NAMALWA (cell line): Measurements from ENCODE around the gene ATF7IP.
"Not testable (repeated sequence)": the region's sequence is repeated elsewhere in the genome, so short reads cannot be mapped to it uniquely, and the experiment has no call there.

ENCODE experiments used
- DNase-seq: peaks from one replicate; pipeline ENCODE4 v3.0.0-alpha.2; 2015; ENCODE audit warnings: low spot score

The ATF7IP gene

DNA sequence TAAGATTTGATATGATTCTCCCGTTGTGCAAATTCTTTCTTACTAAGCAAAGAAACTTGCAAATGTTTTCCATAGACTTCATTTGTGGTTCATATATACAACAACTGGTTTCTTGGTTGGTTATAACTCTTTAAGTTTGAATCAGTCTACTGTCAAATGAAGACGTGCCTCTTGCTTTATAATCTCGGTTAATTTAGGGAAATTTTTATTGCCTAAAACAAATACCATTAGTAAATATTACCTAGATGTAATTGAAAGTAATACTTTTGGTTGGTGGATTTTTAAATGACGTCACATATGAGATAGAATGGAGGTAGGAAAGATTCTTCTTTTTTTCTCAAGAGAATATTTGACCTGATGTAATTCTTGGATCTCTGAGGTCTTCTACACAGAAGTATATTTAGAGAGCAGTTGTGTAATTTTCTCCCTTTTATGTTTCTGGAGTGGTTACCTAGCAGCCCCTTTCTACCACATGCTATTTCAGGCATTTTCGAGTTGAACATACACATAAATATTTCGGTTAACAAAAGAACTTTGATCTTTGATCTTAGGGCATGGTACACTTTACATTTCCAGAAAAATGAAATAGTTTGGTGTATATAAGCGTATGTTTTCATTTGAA is 1.7 kb downstream of the ATF7IP start:
- DNase-seq, result peak; percentile 56

DNA sequence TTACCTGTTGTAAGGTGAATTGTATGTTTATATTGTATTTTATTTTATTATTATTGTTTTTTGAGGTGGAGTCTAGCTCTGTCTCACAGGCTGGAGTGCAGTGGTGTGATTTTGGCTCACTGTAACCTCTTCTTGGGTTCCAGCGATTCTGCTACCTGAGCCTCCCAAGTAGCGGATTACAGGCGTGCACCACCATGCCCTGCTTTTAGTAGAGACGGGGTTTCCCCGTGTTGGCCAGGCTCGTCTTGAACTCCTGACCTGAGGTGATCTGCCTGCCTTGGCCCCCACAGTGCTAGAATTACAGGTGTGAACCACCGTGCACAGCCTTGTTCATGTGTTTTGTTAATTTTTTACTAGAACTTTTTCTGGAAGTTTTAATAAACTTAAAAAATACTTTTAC is 3.8 kb downstream of the ATF7IP start:
- DNase-seq, result no peak

GRCh38 chr12:14373217-14373616 is 7.7 kb downstream of the ATF7IP start:
- DNase-seq, result no peak

DNA sequence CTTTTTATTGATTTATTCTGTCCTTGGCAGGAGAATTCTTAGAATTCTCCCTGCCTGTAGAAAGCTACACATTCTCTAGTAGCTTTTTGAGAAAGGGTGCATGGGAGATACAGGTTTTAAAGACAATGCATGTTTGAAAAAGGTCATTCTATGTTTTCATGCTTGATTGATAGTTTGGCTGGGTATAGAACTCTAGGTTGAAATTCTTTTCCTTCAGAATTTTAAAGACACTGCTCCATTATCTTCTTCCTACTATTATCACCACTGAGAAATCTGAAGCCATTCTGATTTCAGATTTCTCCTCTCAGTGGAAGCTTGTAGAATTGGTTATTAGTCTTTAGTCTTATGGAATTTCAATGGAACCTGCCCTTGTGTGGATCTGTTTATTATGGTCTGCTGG is 14.0 kb downstream of the ATF7IP start:
- DNase-seq, result no peak

GRCh38 chr12:14384783-14385638 is 19.5 kb downstream of the ATF7IP start:
- DNase-seq, result peak; percentile 98

- no peak for DNase-seq
These were observed 21.9 kb downstream of the ATF7IP start for GRCh38 chr12:14387219-14387871.

GRCh38 chr12:14390449-14390848 is 25.0 kb downstream of the ATF7IP start:
- no peak for DNase-seq

GRCh38 chr12:14390870-14391530 is 25.5 kb downstream of the ATF7IP start:
- DNase-seq, result no peak

DNA sequence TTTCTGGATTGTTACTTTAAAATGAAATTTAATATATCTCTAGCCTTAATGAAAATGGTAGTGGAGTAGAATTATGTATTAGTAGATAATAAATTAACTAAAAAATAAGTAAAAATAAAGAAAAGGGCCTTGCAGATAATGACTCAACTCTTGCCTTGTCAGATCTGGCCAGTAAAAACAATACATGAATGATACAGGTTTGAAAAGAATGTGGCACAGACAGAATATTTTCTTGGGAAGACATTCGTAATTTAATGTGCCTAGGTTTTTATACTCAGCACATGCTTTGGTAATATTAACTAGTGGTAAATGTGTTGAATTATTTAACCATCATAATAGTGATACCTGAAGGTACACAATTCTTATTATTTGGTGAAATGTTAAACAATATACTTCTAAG is 28.3 kb downstream of the ATF7IP start:
- DNase-seq, result no peak

GRCh38 chr12:14394317-14395073 is 29.0 kb downstream of the ATF7IP start:
- DNase-seq, result peak; percentile 94

GRCh38 chr12:14395074-14395778 is 29.7 kb downstream of the ATF7IP start:
- DNase-seq, result peak; percentile 58

- DNase-seq, result no peak
These were observed 30.6 kb downstream of the ATF7IP start for GRCh38 chr12:14396071-14396470.

DNA sequence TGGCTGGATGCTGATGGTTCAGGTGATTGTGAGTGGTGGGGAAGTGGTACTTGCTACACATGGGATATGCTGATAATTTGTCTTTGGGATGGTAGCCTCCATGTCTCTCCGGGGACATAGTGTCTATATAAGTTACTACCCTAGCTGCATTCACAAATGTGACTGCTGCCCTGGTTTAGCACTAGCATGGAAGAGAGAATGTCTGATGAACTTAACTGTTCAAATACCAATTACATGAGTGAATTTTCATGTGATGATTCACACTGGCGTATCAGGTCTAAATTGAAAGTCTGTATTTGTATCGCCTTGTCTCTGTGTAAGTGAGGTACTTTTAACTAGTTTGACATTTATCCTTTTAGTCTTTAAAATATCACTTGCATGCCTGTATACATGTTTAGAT is 34.4 kb downstream of the ATF7IP start:
- no peak for DNase-seq

DNA sequence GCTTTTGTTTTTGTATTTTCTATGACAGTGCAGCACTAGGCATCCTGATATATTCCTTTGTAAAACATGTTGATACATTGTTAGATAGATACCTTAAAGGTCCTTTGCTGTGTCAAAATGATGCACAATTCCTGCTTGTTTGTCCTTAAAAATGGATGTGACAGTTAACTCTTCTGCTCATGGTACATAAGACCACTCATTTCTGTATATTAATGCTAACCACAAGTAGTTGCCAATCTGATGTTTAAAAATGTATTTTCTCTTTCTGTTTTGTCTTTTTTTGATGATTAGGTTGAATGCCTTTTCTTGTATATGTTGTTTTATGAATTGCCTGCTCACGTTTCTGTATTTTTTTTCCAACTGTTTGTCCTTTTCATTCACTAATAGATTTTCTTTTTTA is 35.1 kb downstream of the ATF7IP start:
- DNase-seq, result no peak

DNA sequence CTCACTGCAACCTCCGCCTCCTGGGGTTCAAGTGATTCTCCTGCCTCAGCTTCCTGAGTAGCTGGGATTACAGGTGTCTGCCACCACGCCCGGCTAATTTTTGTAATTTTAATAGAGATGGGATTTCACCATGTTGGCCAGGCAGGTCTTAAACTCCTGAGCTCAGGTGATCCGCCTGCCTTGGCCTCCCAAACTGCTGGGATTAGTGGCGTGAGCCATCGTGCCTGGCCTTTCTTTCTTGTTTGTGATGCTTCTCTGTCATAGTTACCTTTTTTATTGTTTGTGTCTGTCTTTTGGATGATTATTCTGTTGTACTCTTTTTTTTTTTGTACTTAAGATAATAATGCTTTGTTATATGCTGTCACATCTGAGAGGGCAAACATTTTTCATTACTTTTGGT is 35.8 kb downstream of the ATF7IP start:
- DNase-seq, result not testable (repeated sequence)

- DNase-seq, result no peak
These were observed 37.2 kb downstream of the ATF7IP start for GRCh38 chr12:14402697-14403096.

- DNase-seq, result peak; percentile 30
These were observed 37.8 kb downstream of the ATF7IP start for GRCh38 chr12:14403293-14403692.

DNA sequence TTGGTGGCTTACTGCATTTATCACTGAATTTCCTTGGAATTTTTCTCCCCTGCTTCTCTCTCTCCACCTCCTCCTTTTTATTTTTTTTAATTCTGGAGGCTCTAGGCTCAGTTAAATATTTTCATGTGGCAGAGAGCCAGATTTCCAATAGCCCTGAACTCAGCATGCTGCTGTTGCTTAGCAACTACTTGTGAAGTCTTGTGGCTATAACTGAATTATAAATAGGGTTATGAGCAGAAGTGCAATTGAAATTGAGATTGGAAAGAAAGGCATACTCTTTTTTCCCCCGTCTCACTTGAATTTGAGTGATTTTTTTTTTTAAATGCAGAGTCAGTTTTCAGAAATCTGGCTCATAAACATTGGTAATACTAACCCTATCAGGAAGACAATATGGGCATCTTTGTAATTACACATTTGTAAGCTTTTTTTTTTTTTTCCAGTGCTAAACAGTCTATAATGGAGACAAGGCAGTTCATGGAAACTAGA is 38.3 kb downstream of the ATF7IP start:
- DNase-seq, result peak; percentile 81

DNA sequence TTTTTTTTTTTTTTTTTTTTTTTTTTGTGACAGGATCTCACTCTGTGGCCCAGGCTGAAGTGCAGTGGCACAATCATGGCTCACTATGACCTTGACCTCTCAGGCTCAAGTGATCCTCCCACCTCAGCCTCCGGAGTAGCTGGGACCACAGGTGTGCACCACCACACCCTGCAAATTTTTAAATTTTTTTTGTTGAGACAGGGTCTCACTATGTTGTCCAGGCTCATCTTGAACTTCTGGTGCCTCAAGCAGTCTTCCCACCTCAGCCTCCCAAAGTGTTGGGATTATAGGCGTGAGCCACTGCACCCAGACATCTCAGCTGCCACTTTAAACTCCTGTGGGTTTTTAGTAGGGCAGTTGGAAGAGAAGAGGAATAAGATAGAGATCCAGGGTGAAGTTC is 39.9 kb downstream of the ATF7IP start:
- DNase-seq, result not testable (repeated sequence)

- DNase-seq, result peak; percentile 79
These were observed 42.7 kb downstream of the ATF7IP start for GRCh38 chr12:14408208-14408607.

DNA sequence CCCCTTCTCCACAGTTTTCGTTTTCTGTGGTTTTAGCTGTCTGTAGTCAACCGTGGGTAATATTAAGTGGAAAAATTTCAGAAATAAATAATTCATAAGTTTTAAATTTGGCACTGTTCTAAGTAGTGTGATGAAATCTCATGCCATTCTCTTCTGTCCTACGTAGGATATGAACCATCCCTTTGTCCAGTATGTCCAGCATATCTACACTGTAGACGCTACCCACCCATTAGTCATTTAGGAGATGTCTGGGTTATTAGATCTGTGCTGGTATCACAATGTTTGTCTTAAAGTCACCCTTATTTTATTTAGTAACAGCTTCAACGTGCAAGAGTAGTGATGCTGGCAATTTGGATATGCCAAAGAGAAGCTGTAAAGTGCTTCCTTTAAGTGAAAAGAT is 44.7 kb downstream of the ATF7IP start:
- no peak for DNase-seq
